HG03460 (cell line): ENCODE data around the gene ACADM.
"Not testable (repeated sequence)": the region's sequence is repeated elsewhere in the genome, so short reads cannot be mapped to it uniquely, and the experiment has no call there.

Experiments
- ATAC-seq: cut with Tn5 transposase; IDR thresholded peaks from one replicate; pipeline ENCODE4 v1.9.1; 2021; ENCODE audit not compliant: unreplicated experiment

ACADM gene

GRCh38 chr1:75791022-75791421 lies 66.5 kb downstream of the ACADM start:
- ATAC-seq = no peak

GRCh38 chr1:75792091-75792490 lies 67.6 kb downstream of the ACADM start:
- no peak for ATAC-seq

GRCh38 chr1:75794382-75794781 lies 69.9 kb downstream of the ACADM start:
- ATAC-seq = no peak

- no peak for ATAC-seq
Measured at GRCh38 chr1:75795703-75796193, 71.2 kb downstream of the ACADM start.

GRCh38 chr1:75796376-75797272 lies 72.1 kb downstream of the ACADM start, which contains the start of gene MSH4:
MSH4 (plus strand) TSS chr1:75796882; CDS start chr1:75796986, 104 bp downstream.
- ATAC-seq = no peak

GRCh38 chr1:75797273-75797588 lies 72.7 kb downstream of the ACADM start:
- ATAC-seq = no peak

GRCh38 chr1:75797606-75798216 lies 73.2 kb downstream of the ACADM start:
- no peak for ATAC-seq

GRCh38 chr1:75801480-75801879 lies 77.0 kb downstream of the ACADM start:
- not testable (repeated sequence) for ATAC-seq

GRCh38 chr1:75808921-75809320 lies 84.4 kb downstream of the ACADM start:
- ATAC-seq = no peak

GRCh38 chr1:75810113-75810512 lies 85.6 kb downstream of the ACADM start:
- ATAC-seq = not testable (repeated sequence)

GRCh38 chr1:75811211-75811981 lies 86.9 kb downstream of the ACADM start:
- no peak for ATAC-seq

- no peak for ATAC-seq
Measured at GRCh38 chr1:75812065-75812464, 87.6 kb downstream of the ACADM start.
